SH-SY5Y (cell line): ENCODE measurements around the gene PRPF18.

Experiments used
- GATA2 ChIP-seq: IDR thresholded peaks from 2 replicates; pipeline ENCODE4 v1.6.1; 2011; ENCODE audit warnings: mild to moderate bottlenecking, low read depth, low read length
- GATA3 ChIP-seq: IDR thresholded peaks from 2 replicates; pipeline ENCODE4 v1.6.1; 2011; ENCODE audit warnings: low read depth, mild to moderate bottlenecking, low read length, moderate library complexity

- TF ChIP-seq GATA3 (no peak), GATA2 (no peak)
These were observed 51.1 kb downstream of the PRPF18 start for GRCh38 chr10:13637894-13638293.
